Keratinocyte (primary cell): ENCODE measurements around the gene RFX7. TPM values are rescaled to one million over a fixed set of nuclear protein-coding genes. Genes with fewer than 3 reads are reported as not detected.

Experiments
- DNase-seq: peaks from one replicate; pipeline ENCODE4 v3.0.0-alpha.2; 2011; ENCODE audit warnings: low read depth, missing footprints, low spot score
- FAIRE-seq: peaks from 2 replicates; lab custom pipeline; 2011; peaks lifted over from hg19 to GRCh38; lab: Jason Lieb, UNC
- H2AFZ ChIP-seq: 2 replicates; pipeline ENCODE4 v1.6.0; 2012; ENCODE audit warnings: low read length, control low read depth, inconsistent platforms; ENCODE audit not compliant: control insufficient read depth
- H3K27ac ChIP-seq: 2 replicates; pipeline ENCODE4 v1.5.1; 2011; ENCODE audit warnings: low read length; ENCODE audit not compliant: control insufficient read depth, insufficient read depth
- H3K27me3 ChIP-seq: 3 replicates; pipeline ENCODE4 v1.6.0; 2011; ENCODE audit warnings: low read length; ENCODE audit not compliant: control insufficient read depth, insufficient read depth; ENCODE audit errors: extremely low read depth
- H3K36me3 ChIP-seq, 2 experiments: 2 replicates in 1 of 2; 3 replicates in 1 of 2; pipeline ENCODE4 v1.5.1; 2011; ENCODE audit warnings: low read length in 2 of 2, mild to moderate bottlenecking in 1 of 2; ENCODE audit not compliant: control insufficient read depth in 2 of 2, insufficient read depth in 2 of 2; ENCODE audit errors: extremely low read depth in 1 of 2
- H3K4me1 ChIP-seq: 3 replicates; pipeline ENCODE4 v1.5.1; 2011; ENCODE audit warnings: low read length; ENCODE audit not compliant: control insufficient read depth, insufficient read depth; ENCODE audit errors: extremely low read depth
- H3K4me2 ChIP-seq: 3 replicates; pipeline ENCODE4 v1.6.0; 2011; ENCODE audit warnings: low read depth, low read length; ENCODE audit not compliant: control insufficient read depth, insufficient read depth; ENCODE audit errors: extremely low read depth
- H3K4me3 ChIP-seq, 3 experiments: fragments of 200-600 bp in 1 of 3; sonication (generic) in 1 of 3; 2 replicates in 2 of 3; 3 replicates in 1 of 3; pipeline ENCODE4 v1.5.1; 2011 to 2016; ENCODE audit warnings: low read length in 3 of 3, mild to moderate bottlenecking in 3 of 3, control low read depth in 2 of 3, inconsistent platforms in 1 of 3, low read depth in 1 of 3, mixed read lengths in 1 of 3, mixed run types in 1 of 3, moderate library complexity in 1 of 3; ENCODE audit not compliant: control insufficient read depth in 2 of 3, insufficient read depth in 2 of 3; ENCODE audit errors: extremely low read depth in 1 of 3
- H3K79me2 ChIP-seq: 2 replicates; pipeline ENCODE4 v1.6.0; 2012; ENCODE audit warnings: low read length; ENCODE audit not compliant: control insufficient read depth, insufficient read depth
- H3K9ac ChIP-seq: 3 replicates; pipeline ENCODE4 v1.6.0; 2011; ENCODE audit warnings: low read length; ENCODE audit not compliant: control insufficient read depth, insufficient read depth; ENCODE audit errors: extremely low read depth
- H3K9me1 ChIP-seq: 3 replicates; pipeline ENCODE4 v1.6.0; 2011; ENCODE audit warnings: low read length; ENCODE audit not compliant: control insufficient read depth, insufficient read depth; ENCODE audit errors: extremely low read depth
- H3K9me3 ChIP-seq: 2 replicates; pipeline ENCODE4 v1.5.1; 2012; ENCODE audit warnings: low read depth, low read length; ENCODE audit not compliant: control insufficient read depth
- H4K20me1 ChIP-seq: 3 replicates; pipeline ENCODE4 v1.6.0; 2011; ENCODE audit warnings: low read length; ENCODE audit not compliant: control insufficient read depth, insufficient read depth; ENCODE audit errors: extremely low read depth
- CTCF ChIP-seq, 3 experiments: IDR thresholded peaks in 1 of 3; conservative IDR thresholded peaks in 1 of 3; optimal IDR thresholded peaks in 1 of 3; 2 replicates in 2 of 3; 3 replicates in 1 of 3; pipeline versions ENCODE3 to v1.5.1; 2011; ENCODE audit warnings: low read length in 3 of 3, mild to moderate bottlenecking in 3 of 3, moderate library complexity in 2 of 3, control low read depth in 1 of 3, inconsistent platforms in 1 of 3; ENCODE audit not compliant: insufficient read depth in 2 of 3; ENCODE audit errors: extremely low read depth in 1 of 3
- EZH2 ChIP-seq: IDR thresholded peaks from one replicate; pipeline ENCODE4 v1.6.1; 2012; ENCODE audit warnings: inconsistent platforms, mild to moderate bottlenecking, low read length, moderate library complexity
- dilution Hi-C: fragments of 300-500 bp; cut with MboI; formaldehyde crosslinking; loops from one replicate; pipeline ENCODE4 v1.7.0; 2020; ENCODE audit warnings: low sequenced_read_pairs; ENCODE audit not compliant: extremely low pct_ligation_motif_present
- polyA plus RNA-seq, 5 experiments: library from polyadenylated mRNA; depleted of rRNA in 3 of 5; stranded (reverse) in 3 of 5; stranded (forward) in 1 of 5; unstranded in 1 of 5; fragments of >200 nt; gene quantifications; 1 replicate in 1 of 5; 2 replicates in 3 of 5; 3 replicates in 1 of 5; pipeline versions ENCODE4 v1.2.1 to v1.2.3, GENCODE V29; 2011 to 2012; ENCODE audit warnings: missing spikeins in 2 of 5, low read depth in 1 of 5, low replicate concordance in 1 of 5

RFX7 gene
- polyA plus RNA-seq, 1 donor (not counting 4 experiments of a cell fraction or from before 2014, with no cell fraction given), result 16.3 TPM

DNA sequence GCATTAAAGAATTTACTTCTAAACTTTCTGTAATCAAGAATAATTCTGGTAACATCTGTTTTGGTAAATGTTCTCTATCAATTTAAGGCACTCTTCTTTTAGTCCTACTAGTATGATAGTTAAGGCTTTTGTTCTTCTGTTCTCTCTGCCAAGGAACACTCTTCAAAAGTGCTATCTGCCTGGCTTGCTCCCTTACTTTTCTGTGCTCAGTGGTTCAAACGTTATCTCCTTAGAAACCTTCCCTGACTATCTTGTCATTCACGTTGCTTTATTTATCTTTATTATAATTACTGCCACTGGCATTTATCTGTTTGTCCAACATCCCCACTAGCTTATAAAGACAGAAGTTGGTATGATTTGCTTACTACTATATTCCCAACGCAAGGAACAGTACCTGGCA lies 59.2 kb downstream of the RFX7 start:
- TF ChIP-seq EZH2 (no peak), CTCF (optimal IDR thresholded peaks at IDR 0.05 in 1 of 3, IDR thresholded peaks at IDR 0.05 in 1 of 3, conservative IDR thresholded peaks at IDR 0.05 in 1 of 3; ENCODE audit: extremely low read depth in 1 of 3, insufficient read depth in 2 of 3, low read length in 3 of 3) (no peak)
- peaks cover 2% of the 10 kb centered on the region for H4K20me1 ChIP-seq
- no peak for DNase-seq
- peaks cover 69% of the 10 kb centered on the region for H3K79me2 ChIP-seq
- H3K4me1 ChIP-seq, result no peaks in the 10 kb centered on the region
- FAIRE-seq, result no peak
- H3K9ac ChIP-seq, result no peak overlapping the region
- H3K27ac ChIP-seq, result no peak overlapping the region
- no peaks in the 10 kb centered on the region for H3K27me3 ChIP-seq
- no peaks in the 10 kb centered on the region for H3K36me3 ChIP-seq
- H2AFZ ChIP-seq, result no peak overlapping the region
- no peaks in the 10 kb centered on the region for H3K9me3 ChIP-seq
- no peaks in the 10 kb centered on the region for H3K9me1 ChIP-seq
- dilution Hi-C loops, result no loop called here
- no peak overlapping the region for H3K4me3 ChIP-seq
- no peak overlapping the region for H3K4me2 ChIP-seq

- H3K4me1 ChIP-seq, result no peaks in the 10 kb centered on the region
- H3K4me2 ChIP-seq, result no peak overlapping the region
- H3K36me3 ChIP-seq, result peaks cover 0 to 3% of the 10 kb centered on the region in 2 experiments
- H3K27ac ChIP-seq, result no peak overlapping the region
- no peaks in the 10 kb centered on the region for H4K20me1 ChIP-seq
- no peak overlapping the region for H3K4me3 ChIP-seq
- no peak overlapping the region for H2AFZ ChIP-seq
- DNase-seq (no peak), FAIRE-seq (no peak)
- H3K79me2 ChIP-seq, result peaks cover 54% of the 10 kb centered on the region
- dilution Hi-C loops, result no loop called here
- H3K9me3 ChIP-seq, result no peaks in the 10 kb centered on the region
- TF ChIP-seq CTCF (optimal IDR thresholded peaks at IDR 0.05 in 1 of 3, IDR thresholded peaks at IDR 0.05 in 1 of 3, conservative IDR thresholded peaks at IDR 0.05 in 1 of 3; ENCODE audit: extremely low read depth in 1 of 3, insufficient read depth in 2 of 3, low read length in 3 of 3) (no peak), EZH2 (no peak)
- no peaks in the 10 kb centered on the region for H3K9me1 ChIP-seq
- no peaks in the 10 kb centered on the region for H3K27me3 ChIP-seq
- no peak overlapping the region for H3K9ac ChIP-seq
These were observed 62.8 kb downstream of the RFX7 start for GRCh38 chr15:56180851-56181250.
